ENCODE results near the gene WNT7A. TPM values are rescaled to one million over a fixed set of nuclear protein-coding genes. Genes with fewer than 3 reads are reported as not detected.

The WNT7A gene
- total RNA-seq, 8 experiments from 2014 or later: 0.09 to 14.1 (median 7.6) TPM

GRCh38 chr3:13838421-13838820 is 41.5 kb downstream of the WNT7A start:
- in situ Hi-C loops (cut with MboI; ENCODE audit: low pct_unique_long_range_greater_than_20kb in 2 of 9, low sequenced_read_pairs in 9 of 9, unreplicated experiment in 9 of 9): no loop called here
- Histone ChIP-seq H3K27ac (no peak overlapping the region), H3K4me3 (no peak overlapping the region), H3K4me1 (replicated peaks in 1 of 2) (peaks cover 0 to 3% of the 10 kb centered on the region in 2 donors)
- no peak for ATAC-seq (replicated peaks in 6 of 8)
- WGBS, 10 experiments: 0 to 90% (median 80%) methylated on average over 1 to 2 of the region's 4 CpGs; no CpG with 5 or more reads in 5 of the 10 experiments

DNA sequence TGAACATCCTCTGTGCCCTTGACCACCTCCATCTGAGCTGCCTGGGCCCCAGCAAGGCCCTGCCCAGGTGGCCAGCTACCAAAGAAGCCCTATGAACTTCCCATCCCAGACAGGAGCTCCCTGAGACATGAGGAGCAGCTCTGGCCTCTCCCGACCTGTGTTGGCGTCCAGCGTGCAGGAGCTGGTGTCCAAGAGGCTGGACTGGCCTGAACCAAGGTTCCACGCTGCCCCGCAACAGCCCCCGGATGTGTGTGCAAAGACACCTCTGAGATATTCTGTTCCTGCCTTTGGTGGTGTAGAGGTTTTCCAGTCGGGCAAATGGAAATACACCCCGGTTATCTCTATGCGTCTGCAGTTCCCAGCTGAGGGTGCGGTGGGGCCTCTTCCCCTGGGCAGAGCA is 42.1 kb downstream of the WNT7A start:
- H3K4me1 ChIP-seq (replicated peaks in 1 of 2): peaks cover 0 to 3% of the 10 kb centered on the region in 2 donors
- ATAC-seq (replicated peaks in 6 of 8): no peak
- WGBS, 10 experiments: 20 to 100% (median 97%) methylated on average over 1 to 5 of the region's 10 CpGs; no CpG with 5 or more reads in 4 of the 10 experiments
- no peak overlapping the region for H3K27ac ChIP-seq
- in situ Hi-C loops (cut with MboI; ENCODE audit: low pct_unique_long_range_greater_than_20kb in 2 of 9, low sequenced_read_pairs in 9 of 9, unreplicated experiment in 9 of 9): no loop called here
- no peak overlapping the region for H3K4me3 ChIP-seq

DNA sequence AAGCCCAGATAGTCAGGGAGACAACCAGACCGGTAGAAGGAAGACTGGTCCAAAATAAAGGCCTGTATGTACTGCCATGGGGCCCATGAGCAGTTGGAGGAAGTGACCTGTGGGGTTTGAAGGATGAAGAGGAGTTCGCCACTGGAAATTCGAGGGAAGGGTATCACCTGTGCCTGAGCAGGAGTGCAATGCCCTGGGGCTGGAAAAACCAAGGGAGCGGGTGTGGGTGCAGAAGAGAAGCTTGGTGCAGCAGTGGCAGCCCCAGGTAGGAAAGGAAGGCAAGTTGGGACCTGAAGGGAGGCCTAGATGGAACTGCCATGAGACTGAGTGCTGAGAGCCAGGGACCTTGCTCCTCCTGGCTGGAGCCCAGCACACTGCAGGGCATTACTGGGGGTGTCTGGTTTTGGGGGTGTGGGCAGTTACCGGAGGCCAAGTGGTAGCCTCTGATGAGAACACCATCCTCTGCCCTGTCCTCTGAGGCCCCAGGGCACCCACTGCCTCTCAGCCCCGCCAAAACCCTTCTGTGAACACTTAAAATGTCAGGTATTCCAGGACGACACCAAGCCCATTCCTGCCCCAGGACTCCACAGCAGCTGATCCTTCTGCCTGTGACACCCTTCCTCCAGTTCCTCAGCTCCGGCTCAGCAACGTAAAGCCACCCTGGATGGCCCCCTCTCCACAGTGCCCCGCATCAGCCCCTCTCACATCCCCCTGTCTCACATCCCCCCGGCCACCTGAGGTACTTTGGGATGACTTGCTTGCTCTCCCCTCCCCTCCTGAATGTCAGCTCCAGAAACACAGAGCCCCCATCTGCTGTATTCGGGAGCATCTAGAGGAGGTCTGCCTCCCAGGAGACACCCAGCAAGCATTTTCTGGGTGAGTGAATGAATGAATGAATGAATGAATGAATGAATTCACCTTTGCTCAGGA is 42.9 kb downstream of the WNT7A start:
- ATAC-seq (replicated peaks in 6 of 8): no peak
- H3K4me1 ChIP-seq (replicated peaks in 1 of 2): peaks cover 0 to 3% of the 10 kb centered on the region in 2 donors
- H3K27ac ChIP-seq: no peak overlapping the region
- WGBS, 10 experiments: 27 to 100% (median 66%) methylated on average over 1 to 3 of the region's 12 CpGs; no CpG with 5 or more reads in 4 of the 10 experiments
- in situ Hi-C loops (cut with MboI; ENCODE audit: low pct_unique_long_range_greater_than_20kb in 2 of 9, low sequenced_read_pairs in 9 of 9, unreplicated experiment in 9 of 9): no loop called here
- no peak overlapping the region for H3K4me3 ChIP-seq

- Histone ChIP-seq H3K27ac (no peak overlapping the region), H3K4me3 (no peak overlapping the region), H3K4me1 (replicated peaks in 1 of 2) (no peaks in the 10 kb centered on the region)
- no peak for ATAC-seq (replicated peaks in 6 of 8)
- WGBS, 10 experiments: 0 to 97% (median 55%) methylated on average over 1 to 5 of the region's 9 CpGs; no CpG with 5 or more reads in 6 of the 10 experiments
- in situ Hi-C loops (cut with MboI; ENCODE audit: low pct_unique_long_range_greater_than_20kb in 2 of 9, low sequenced_read_pairs in 9 of 9, unreplicated experiment in 9 of 9): no loop called here
Observed at GRCh38 chr3:13835246-13835645, 44.6 kb downstream of the WNT7A start.

DNA sequence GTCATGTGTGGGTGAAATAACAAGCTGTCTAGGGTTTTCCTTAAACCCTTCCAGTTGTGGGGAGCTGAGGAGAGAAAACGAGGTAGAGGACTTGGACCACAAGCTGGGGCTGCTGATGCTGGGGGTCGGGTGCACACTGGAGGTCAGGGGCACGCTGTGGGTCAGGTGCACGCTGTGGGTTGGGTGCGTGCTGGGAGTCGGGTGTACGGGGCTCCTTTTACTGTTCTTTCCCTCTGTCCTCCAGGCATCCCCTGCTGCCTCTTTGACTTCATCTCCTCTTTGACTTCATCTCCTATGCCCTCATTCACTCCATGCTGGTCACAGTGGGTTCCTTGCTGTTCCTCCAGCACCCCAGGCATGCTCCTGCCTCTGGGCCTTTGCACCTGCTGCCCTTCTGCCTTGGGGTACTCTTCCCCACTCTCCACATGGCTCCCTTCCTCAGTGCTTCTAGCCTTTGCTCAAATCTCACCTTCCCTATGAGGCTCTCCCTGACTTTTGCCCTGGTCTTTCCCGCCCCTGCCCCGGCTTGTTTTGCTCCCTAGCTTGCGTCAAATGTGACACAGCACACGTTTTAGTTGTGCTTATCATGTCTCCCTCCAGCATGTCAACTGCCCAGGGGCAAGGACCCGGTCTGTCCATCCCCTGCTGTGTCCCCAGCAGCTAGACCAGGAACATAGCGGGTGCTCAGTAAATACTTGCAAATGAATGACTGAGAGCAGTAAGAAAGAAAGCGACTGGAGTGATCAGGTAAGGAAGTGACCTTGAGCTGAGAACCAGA is 45.4 kb downstream of the WNT7A start:
- Histone ChIP-seq H3K4me1 (replicated peaks in 1 of 2) (no peaks in the 10 kb centered on the region), H3K4me3 (no peak overlapping the region), H3K27ac (no peak overlapping the region)
- ATAC-seq (replicated peaks in 6 of 8): no peak
- WGBS, 10 experiments: 27 to 100% (median 59%) methylated on average over 1 to 9 of the region's 14 CpGs; no CpG with 5 or more reads in 1 of the 10 experiments
- in situ Hi-C loops (cut with MboI; ENCODE audit: low pct_unique_long_range_greater_than_20kb in 2 of 9, low sequenced_read_pairs in 9 of 9, unreplicated experiment in 9 of 9): no loop called here

GRCh38 chr3:13833506-13834257 is 46.2 kb downstream of the WNT7A start:
- H3K4me3 ChIP-seq: no peak overlapping the region
- WGBS, 10 experiments: 52 to 90% (median 87%) methylated on average over 2 to 3 of the region's 9 CpGs; no CpG with 5 or more reads in 7 of the 10 experiments
- in situ Hi-C loops (cut with MboI; ENCODE audit: low pct_unique_long_range_greater_than_20kb in 2 of 9, low sequenced_read_pairs in 9 of 9, unreplicated experiment in 9 of 9): no loop called here
- no peaks in the 10 kb centered on the region for H3K4me1 ChIP-seq (replicated peaks in 1 of 2)
- ATAC-seq (replicated peaks in 6 of 8): no peak
- H3K27ac ChIP-seq: no peak overlapping the region

DNA sequence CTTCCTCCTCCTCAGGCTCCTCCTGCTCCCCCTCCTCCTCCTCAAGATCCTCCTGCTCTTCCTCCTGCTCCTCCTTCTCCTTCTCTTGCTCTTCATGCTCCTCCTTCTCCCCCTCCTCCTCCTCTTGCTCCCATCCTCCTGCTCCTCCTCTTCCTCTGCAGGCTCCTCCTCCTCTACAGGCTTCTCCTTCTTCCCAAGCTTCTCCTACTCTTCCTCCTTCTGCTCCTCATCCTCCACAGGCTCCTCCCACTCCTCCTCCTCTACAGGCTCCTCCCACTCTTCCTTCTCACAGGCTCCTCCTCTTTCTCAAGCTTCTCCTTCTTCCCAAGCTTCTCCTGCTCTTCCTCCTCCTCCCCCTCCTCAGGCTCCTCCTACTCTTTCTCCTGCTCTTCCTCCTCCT is 47.7 kb downstream of the WNT7A start:
- Histone ChIP-seq H3K27ac (no peak overlapping the region), H3K4me1 (replicated peaks in 1 of 2) (no peaks in the 10 kb centered on the region), H3K4me3 (no peak overlapping the region)
- in situ Hi-C loops (cut with MboI; ENCODE audit: low pct_unique_long_range_greater_than_20kb in 2 of 9, low sequenced_read_pairs in 9 of 9, unreplicated experiment in 9 of 9): no loop called here
- ATAC-seq (replicated peaks in 6 of 8): no peak

GRCh38 chr3:13831386-13831996 is 48.4 kb downstream of the WNT7A start:
- Histone ChIP-seq H3K27ac (no peak overlapping the region), H3K4me1 (replicated peaks in 1 of 2) (peaks cover 0 to 1% of the 10 kb centered on the region in 2 donors), H3K4me3 (no peak overlapping the region)
- 0 to 100% (median 83%) methylated on average over 1 to 2 of the region's 8 CpGs; no CpG with 5 or more reads in 7 of the 10 experiments for WGBS, 10 experiments
- no peak for ATAC-seq (replicated peaks in 6 of 8)
- in situ Hi-C loops (cut with MboI; ENCODE audit: low pct_unique_long_range_greater_than_20kb in 2 of 9, low sequenced_read_pairs in 9 of 9, unreplicated experiment in 9 of 9): no loop called here

DNA sequence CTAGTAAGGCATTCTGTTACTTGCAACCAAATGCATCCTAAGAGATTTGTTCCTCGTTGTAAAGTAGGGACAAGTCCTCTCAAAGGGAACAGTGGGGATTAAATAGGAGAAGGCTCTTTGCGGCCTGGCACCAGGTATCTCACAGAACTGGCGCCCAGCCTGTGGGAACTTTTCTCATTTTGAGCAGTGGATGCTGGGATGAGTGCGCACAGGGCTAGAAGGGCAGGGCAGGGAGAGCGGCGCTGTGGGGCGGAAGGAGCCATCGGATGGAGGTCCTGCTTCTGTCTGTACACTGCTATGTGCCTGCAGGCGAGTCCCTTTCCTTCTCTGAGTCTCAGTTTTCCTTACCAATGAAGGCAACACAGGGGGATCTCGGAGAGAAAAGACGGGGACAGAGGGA is 50.6 kb downstream of the WNT7A start:
- H3K27ac ChIP-seq: no peak overlapping the region
- in situ Hi-C loops (cut with MboI; ENCODE audit: low pct_unique_long_range_greater_than_20kb in 2 of 9, low sequenced_read_pairs in 9 of 9, unreplicated experiment in 9 of 9): no loop called here
- 51 to 95% (median 92%) methylated on average over 3 to 10 of the region's 11 CpGs; no CpG with 5 or more reads in 4 of the 10 experiments for WGBS, 10 experiments
- peaks cover 7 to 17% of the 10 kb centered on the region in 2 donors for H3K4me1 ChIP-seq (replicated peaks in 1 of 2)
- no peak overlapping the region for H3K4me3 ChIP-seq
- ATAC-seq (replicated peaks in 6 of 8): no peak

GRCh38 chr3:13828501-13829265 is 51.2 kb downstream of the WNT7A start:
- WGBS, 10 experiments: 21 to 100% (median 93%) methylated on average over 1 to 7 of the region's 9 CpGs; no CpG with 5 or more reads in 2 of the 10 experiments
- H3K4me3 ChIP-seq: no peak overlapping the region
- peaks cover 7 to 17% of the 10 kb centered on the region in 2 donors for H3K4me1 ChIP-seq (replicated peaks in 1 of 2)
- H3K27ac ChIP-seq: no peak overlapping the region
- ATAC-seq (replicated peaks in 6 of 8): no peak
- in situ Hi-C loops (cut with MboI; ENCODE audit: low pct_unique_long_range_greater_than_20kb in 2 of 9, low sequenced_read_pairs in 9 of 9, unreplicated experiment in 9 of 9): no loop called here

GRCh38 chr3:13827699-13828098 is 52.2 kb downstream of the WNT7A start:
- Histone ChIP-seq H3K27ac (no peak overlapping the region), H3K4me1 (replicated peaks in 1 of 2) (peaks cover 13 to 26% of the 10 kb centered on the region in 2 donors), H3K4me3 (no peak overlapping the region)
- in situ Hi-C loops (cut with MboI; ENCODE audit: low pct_unique_long_range_greater_than_20kb in 2 of 9, low sequenced_read_pairs in 9 of 9, unreplicated experiment in 9 of 9): no loop called here
- no peak for ATAC-seq (replicated peaks in 6 of 8)
- 96 to 100% (median 97%) methylated on average over 1 to 5 of the region's 7 CpGs; no CpG with 5 or more reads in 7 of the 10 experiments for WGBS, 10 experiments

GRCh38 chr3:13827256-13827655 is 52.6 kb downstream of the WNT7A start:
- WGBS, 10 experiments: 60 to 100% methylated on average over 1 of the region's 3 CpGs; no CpG with 5 or more reads in 8 of the 10 experiments
- Histone ChIP-seq H3K4me3 (no peak overlapping the region), H3K4me1 (replicated peaks in 1 of 2) (peaks cover 16 to 30% of the 10 kb centered on the region in 2 donors), H3K27ac (no peak overlapping the region)
- no peak for ATAC-seq (replicated peaks in 6 of 8)
- in situ Hi-C loops (cut with MboI; ENCODE audit: low pct_unique_long_range_greater_than_20kb in 2 of 9, low sequenced_read_pairs in 9 of 9, unreplicated experiment in 9 of 9): no loop called here
